ENCODE data around the gene GNB2. TPM values are rescaled to one million over a fixed set of nuclear protein-coding genes. Genes with fewer than 3 reads are reported as not detected.
A peak's percentile ranks its signal among the peaks of the same experiment; 100 is the strongest.
"Not testable (repeated sequence)": the region's sequence is repeated elsewhere in the genome, so short reads cannot be mapped to it uniquely, and the experiment has no call there.

Gene GNB2
- total RNA-seq, 1 donor from 2014 or later = 61.2 TPM

DNA sequence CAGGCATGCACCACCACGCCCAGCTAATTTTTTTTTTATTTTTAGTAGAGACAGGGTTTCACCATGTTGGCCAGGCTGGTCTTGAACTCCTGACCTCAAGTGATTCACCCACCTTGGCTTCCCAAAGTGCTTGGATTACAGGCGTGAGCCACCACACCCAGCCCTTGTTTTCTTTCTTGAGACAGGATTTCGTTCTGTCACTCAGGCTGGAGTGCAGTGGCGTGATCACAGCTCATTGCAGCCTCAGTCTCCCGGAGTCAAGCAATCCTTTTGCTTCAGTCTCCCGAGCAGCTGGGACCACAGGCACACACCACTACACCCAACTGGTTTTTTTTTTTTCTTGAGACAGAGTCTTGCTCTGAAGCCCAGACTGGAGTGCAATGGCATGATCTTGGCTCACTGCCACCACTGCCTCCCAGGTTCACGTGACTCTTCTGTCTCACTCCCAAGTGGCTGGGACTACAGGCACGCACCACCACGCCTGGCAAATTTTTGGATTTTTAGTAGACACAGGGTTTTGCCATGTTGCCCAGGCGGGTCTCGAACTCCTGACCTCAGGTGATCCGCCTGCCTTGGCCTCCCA, 11.3 kb upstream of the GNB2 start:
- not testable (repeated sequence) for DNase-seq (ENCODE audit: low read depth in 2 of 2)

DNA sequence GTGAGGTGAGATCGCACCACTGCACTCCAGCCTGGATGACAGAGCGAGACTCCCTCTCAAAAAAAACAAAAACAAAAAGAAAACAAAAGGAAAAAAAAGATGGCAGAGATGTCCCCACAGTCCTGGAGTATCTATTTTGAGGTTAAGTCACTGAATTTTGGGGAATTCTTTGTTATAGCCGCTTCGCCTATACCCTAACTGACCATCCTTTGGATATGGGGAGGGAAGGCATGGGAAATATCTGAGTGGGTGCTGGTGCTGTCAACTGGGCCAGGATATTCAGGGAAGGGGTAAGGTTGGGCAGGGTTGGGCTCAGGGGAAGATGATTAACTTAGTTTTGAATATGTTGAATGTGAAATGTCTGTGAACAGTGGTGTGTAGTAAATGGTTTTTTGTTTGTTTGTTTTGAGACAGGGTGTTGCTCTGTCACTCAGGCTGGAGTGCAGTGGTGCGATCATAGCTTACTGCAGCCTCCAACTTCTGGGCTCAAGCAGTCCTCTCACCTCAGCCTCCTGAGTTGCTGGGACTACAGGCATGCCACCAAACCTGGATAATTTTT, 8.3 kb upstream of the GNB2 start:
- no peak for DNase-seq (ENCODE audit: low read depth in 2 of 2)

DNA sequence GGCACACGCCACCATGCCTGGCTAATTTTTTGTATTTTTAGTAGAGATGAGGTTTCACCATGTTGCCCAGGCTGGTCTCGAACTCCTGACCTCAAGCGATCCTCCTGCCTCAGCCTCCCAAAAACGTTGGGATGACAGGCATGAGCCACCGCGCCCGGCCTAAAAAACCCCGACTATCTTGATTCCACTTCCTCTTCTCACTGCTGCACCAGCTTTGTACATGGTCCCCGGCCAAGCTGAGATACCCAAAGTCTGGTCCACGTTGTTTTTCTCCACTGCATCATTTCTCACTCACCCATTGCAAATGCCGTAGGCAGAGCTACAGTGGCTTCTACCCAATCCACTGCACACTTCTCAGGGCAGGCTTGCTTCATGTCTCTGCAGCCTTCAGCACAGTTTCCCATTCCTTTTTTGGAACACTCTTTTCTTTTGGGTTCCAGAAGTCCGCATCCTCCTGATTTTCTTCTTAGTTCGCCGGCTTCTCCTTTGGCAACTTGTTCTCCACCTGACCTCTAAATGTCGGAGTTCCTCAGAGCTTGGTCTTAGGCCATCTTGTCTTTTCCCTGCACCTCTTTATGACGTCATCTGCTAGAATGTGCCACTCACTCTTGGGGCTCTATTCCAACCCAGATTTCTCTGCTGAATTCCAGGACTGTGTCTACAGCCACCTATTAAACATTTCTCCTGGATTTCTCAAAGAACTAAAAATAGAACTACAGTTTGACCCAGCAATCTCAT, 6.0 kb upstream of the GNB2 start:
- DNase-seq (ENCODE audit: low read depth in 2 of 2) = no peak

DNA sequence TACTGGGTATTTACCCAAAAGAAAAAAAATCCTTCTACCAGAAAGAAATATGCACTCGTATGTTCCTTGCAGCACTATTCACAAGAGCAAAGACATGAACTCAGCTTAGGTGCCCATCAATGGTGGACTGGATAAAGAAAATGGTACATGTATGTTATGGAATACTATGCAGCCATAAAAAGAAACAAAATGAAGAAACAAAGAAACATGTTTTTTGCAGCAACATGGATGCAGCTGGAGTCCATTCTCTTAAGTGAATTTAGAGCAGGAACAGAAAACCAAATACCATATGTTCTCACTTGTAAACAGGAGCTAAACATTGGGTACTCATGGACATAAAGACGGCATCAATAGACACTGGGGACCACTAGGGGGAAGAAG, 5.5 kb upstream of the GNB2 start:
- no peak for DNase-seq (ENCODE audit: low read depth in 2 of 2)

DNA sequence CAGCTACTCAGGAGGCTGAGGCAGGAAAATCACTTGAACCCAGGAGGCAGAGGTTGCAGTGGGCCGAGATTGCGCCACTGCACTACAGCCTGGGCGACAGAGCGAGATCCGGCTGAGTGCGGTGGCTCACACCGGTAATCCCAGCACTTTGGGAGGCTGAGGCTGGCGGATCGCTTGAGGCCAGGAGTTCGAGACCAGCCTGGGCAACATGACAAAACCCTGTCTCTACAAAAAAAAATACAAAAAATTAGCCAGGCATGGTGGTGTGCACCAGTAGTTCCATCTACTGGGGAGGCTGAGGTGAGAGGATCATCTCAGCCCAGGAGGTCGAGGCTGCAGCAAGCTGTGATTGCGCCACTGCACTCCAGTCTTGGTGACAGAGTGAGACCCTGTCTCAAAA, 4.4 kb upstream of the GNB2 start:
- DNase-seq (ENCODE audit: low read depth in 2 of 2) = not testable (repeated sequence)

DNA sequence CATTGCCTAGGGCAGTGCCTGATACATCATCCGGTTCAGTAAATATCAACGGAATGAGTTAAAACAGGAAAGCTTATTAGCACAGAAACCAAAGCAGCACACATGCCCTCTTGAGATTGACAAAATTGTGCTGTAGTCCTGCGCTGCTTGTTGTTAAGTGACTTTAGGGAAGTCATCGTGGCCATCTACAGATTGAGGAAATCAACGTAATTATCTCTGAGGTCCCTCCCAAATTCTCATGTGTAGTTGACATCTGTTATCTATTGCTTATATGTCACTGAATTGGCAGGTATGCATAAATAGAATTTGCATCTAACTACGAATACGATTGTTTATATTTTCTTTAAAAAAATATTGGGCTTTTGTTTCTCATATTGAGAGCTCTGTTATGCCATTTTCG, 3.5 kb upstream of the GNB2 start:
- no peak for DNase-seq (ENCODE audit: low read depth in 2 of 2)

DNA sequence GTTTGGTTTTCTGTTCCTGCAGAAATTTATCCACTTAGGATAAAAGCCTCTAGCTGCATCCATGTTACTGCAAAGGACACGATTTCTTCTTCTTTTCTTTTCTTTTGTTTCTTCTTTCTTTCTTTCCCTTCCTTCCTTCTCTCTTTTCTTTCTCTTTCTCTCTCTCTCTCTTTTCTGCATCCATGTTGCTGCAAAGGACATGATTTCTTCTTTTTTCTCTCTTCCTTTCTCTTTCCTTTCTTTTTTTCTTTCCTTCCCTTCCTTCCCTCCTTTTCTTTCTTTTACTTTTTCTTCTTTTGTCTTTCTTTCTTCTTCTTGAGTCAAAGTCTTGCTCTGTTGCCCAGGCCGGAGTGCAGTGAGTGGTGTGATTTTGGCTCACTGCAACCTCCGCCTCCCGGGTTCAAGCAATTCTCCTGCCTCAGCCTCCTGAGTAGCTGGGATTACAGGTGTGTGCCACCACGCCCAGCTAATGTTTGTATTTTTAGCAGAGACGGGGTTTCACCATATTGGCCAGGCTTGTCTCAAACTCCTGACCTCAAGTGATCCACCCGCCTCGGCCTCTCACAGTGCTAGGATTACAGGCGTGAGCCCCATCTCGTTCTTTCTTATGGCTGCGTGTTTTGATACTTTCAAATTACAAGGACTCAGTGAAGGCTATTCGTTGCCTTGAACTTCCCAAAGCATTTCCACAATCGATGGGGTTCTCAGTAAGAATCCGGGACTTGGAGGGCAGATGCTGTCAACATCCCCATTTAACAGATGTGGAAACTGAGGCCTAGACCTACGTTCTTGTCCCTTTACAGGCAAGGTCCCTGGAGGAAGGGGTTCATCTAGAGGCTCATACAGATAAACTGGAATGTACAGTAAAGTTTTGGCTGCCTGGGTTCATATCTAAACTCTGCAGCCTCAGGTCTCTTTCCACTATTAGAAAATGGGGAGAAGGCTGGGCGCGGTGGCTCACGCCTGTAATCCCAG, 1.9 kb upstream of the GNB2 start:
- no peak for DNase-seq (ENCODE audit: low read depth in 2 of 2)

DNA sequence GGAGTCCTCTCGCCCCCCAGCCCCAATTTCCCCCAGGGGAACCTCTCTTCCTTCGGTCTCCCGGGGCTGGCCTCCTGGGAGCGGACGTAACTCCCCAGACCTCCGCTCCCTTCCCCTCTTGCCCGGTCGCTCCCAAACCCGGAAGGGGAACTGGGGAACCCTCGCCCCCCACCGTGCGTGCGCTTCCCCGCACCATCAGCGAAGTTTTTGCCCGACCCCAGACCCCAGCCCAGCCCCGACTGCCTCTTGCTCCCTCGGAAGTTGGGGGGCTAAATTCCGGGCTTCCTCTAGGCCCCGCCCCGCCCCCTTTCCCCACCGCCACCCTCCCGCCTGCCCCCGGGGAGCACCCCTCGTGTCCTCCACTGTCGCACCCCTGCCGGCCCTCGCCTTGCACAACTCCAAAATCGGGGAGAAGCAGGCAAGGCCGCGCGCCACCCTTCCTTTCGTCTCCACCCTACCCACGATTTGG, 436 bp downstream of the GNB2 start:
- DNase-seq (ENCODE audit: low read depth in 2 of 2) = no peak

DNA sequence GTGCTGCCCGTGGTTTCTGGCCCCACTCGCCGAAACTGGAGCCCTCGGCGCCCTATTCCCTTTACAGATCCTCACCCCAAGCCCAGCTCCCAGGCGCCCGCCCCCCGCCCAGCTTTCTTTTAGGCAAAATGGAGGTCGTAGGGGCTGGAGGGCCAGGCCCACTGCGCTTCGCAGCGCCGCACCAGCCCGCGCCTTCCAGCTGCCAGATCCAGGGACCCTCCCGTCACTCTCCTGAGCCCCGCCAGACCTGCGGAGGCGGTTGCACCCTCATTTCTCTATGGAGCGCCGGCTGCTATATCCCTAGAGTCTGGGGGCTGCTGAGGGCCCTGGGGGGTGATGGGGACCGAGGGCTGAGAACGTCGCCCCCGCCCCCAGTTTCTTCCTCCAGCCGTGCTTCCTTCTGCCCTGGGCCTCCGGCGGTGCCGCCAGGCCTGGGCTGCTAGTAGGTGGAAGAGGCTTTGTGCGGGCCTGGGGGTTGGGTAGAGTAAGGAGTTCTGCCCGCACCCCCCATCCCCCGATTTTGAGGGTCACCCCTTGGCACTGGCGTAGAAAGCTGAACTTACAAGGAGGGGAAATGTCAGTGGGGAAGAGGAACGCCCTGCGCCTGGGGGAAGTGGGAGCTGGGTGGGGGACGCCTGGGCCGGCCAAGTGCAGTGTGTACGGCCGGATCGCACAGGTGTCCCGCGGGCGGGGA, 1.0 kb downstream of the GNB2 start:
- peak in 1 of 2 donors; percentile 32 for DNase-seq (ENCODE audit: low read depth in 2 of 2)

DNA sequence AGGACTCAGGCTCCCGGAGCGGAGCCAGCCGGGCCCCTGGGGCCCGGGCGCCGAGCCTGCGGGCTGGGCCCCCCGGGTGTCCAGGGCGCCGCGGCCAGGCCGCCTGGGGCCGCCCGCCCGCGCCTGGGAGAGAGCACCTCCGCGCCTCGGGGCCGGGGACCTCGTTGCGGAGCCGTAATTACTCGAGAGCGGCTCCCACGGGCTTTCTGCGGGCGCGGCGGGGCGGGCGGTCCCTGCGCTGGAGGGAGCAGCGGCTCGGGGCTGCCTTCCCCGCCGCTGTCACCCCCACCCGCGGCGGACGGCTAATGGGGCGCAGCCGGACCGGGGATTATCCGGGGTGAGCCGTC, 1.5 kb downstream of the GNB2 start:
- no peak for DNase-seq (ENCODE audit: low read depth in 2 of 2)

DNA sequence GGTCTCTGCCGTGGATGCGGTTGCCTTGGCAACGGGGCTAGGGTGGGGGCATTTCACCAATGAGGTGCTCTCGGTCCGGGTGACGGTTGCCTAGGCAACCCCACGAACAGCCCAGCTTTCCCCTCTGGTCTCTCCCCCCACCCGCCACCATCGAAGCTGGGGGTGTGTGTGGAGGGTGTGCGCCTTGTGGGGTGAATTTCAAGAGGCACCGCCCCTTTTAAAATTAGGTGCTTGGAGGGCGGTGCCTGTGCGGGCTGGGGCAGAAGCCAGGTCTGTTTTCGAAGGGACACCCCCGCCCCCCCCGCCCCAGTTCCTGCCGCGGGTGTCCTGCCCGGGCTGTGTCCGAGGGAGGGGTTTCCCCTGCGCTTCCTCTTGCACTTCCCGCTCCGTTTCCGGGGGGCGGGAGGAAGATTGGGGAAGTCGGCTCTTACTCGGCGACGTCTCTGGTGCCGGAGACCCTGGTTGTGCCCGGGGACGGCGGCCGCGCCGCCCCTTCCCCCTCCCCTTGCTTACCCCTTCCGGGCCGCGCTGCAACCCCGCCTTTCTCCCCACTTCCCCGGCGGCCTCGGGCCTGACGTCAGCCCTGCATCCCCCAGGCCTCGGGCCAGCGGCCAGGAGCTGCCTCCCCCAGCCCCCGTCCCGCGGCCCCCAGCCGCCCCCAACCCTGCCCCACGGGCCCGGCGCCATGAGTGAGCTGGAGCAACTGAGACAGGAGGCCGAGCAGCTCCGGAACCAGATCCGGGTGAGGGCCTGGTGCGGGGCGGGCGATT, 2.2 kb downstream of the GNB2 start:
- DNase-seq (ENCODE audit: low read depth in 2 of 2) = peak in 1 of 2 donors; percentile 62

DNA sequence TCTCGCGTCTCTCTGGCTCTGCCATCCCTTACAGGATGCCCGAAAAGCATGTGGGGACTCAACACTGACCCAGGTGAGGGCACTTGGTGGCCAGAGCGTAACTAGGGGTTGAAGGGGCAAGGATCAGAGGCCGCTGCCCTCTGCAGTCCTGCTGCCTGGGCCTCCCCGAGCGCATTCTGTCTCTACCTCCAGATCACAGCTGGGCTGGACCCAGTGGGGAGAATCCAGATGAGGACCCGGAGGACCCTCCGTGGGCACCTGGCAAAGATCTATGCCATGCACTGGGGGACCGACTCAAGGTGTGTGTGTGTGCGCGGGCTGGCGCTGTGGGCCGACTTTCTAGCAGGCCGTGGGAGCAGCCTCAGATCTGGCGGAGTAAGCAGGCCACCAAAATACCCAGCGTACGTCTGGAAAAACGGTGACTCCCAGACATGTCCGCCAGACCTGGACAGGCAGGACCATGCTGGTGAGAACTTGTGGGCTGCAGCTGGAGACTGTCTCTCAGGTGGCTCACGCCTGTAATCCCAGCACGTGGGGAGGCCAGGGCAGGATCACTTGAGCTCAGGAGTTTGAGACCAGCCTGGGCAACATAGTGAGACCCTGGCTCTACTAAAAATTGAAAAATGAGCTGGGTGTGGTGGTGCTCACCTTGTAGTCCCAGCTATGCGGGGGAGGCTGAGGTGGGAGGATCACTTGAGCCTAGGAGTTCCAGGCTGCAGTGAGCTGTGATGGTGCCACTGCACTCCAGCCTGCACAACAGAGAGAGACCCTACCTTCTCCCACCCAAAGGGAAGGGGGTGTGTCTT, 3.2 kb downstream of the GNB2 start:
- DNase-seq (ENCODE audit: low read depth in 2 of 2) = no peak

DNA sequence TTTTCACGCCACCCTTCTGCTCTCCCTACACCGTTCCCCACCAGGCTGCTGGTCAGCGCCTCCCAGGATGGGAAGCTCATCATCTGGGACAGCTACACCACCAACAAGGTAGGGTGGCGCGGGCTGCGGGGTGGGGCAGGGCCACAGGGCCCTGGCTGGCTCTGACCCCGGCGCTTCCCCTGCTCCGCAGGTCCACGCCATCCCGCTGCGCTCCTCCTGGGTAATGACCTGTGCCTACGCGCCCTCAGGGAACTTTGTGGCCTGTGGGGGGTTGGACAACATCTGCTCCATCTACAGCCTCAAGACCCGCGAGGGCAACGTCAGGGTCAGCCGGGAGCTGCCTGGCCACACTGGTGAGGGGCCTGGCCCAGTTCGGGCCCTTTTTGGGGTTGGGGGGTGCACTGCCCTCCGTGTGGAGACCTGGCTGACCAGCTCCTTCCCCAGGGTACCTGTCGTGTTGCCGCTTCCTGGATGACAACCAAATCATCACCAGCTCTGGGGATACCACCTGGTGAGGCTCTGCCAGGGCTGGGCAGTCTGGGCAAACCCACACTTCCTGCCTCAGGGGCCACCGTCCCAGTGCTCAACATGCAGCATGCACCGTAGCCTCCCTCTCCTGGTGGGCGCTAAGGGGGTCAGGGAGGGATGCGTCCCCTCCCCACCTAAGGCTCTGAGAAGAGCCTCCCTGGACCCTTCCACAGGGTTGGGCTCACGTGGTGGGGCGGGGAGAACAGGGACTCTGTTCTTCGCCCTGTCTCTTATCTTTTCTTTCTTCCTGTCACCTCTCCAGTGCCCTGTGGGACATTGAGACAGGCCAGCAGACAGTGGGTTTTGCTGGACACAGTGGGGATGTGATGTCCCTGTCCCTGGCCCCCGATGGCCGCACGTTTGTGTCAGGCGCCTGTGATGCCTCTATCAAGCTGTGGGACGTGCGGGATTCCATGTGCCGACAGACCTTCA, 4.0 kb downstream of the GNB2 start:
- no peak for DNase-seq (ENCODE audit: low read depth in 2 of 2)

DNA sequence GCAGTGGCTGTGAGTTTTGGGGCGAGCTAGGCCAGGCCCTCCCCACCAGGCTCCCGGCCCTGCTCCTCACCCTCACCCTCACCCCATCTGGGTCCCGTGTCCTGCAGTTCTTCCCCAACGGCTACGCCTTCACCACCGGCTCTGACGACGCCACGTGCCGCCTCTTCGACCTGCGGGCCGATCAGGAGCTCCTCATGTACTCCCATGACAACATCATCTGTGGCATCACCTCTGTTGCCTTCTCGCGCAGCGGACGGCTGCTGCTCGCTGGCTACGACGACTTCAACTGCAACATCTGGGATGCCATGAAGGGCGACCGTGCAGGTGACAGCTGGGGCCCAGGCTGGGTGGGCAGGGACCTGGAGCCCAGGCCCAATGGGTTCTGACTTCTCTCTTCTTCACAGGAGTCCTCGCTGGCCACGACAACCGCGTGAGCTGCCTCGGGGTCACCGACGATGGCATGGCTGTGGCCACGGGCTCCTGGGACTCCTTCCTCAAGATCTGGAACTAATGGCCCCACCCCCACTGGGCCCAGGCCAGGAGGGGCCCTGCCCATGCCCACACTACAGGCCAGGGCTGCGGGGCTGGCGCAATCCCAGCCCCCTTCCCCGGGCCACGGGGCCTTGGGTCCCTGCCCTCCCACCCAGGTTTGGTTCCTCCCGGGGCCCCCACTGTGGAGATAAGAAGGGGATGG, 4.9 kb downstream of the GNB2 start:
- no peak for DNase-seq (ENCODE audit: low read depth in 2 of 2)

DNA sequence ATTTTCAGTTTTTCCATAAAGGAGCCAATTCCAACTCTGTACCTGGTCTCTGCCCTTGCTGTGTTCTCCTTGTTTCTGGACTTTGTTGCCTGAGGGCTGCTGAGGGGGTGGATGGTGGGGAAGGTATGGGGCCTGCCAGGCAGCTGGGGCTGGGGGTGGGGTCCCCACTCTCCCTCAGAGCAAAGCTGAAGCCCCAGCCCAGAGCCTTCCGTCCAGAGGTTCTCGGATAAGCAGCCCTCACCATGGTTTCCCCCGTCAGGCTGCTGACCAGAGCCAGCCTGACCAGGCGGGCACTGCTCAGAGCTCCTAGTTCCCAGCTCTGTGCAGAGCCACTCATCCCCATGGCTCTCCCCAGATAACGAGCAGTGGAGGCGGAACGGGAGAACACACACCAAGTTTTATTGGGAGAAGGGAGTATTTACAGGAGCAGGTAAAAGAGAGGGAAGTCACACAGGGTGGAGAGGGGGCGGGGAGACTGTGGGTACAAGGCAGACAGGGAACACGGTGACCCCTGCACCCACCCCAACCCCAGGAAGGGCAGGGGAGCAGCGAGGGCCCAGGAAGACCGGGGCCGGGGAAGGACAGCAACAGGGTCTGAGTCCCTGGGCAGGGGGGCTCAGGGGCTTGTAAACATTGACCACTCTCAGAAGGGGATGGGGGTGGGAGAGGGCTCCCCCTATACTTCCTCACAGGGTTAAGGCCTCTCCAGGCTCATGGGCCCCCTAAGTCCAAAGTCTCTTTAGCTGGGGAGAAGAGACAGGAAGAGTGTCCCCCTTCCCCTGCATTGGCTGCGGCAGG, 5.8 kb downstream of the GNB2 start:
- no peak for DNase-seq (ENCODE audit: low read depth in 2 of 2)

DNA sequence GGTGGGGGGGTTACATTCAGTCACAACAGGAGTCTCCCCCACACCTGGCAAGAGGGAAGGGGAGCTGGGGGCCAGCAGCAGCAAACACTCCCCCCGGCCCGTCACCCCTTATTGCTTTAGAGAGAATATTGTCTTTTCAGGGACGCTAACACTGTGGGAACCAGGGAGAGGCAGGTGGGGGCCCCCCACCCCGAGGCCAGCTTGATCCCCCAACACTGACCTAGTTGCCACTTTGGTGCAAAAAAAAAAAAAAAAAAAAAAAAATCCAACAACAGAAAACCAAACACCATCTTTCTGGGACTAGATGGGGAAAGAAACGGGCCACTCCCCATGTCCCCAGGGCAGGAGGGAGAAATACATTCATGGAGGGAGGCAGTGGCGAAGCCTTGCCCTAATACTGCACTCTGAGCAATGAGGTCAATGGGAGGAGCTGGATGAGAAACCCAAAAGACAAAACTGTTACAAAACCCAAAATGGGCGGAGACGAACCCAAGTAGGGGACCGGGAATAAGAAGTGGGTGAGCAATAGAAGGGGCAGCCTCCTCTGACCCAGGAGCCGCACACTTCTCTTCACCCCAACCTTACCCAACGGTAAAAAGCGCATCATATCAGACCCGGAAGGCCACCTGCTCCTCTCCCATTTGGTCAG, 6.5 kb downstream of the GNB2 start:
- no peak for DNase-seq (ENCODE audit: low read depth in 2 of 2)

Data from dermis microvascular lymphatic vessel endothelial cell (primary cell).